IMR-90 (cell line): ENCODE data around the gene SSU72. TPM values are rescaled to one million over a fixed set of nuclear protein-coding genes. Genes with fewer than 3 reads are reported as not detected.

ENCODE experiments used
- ATAC-seq: fragments of 200-7000 bp; cut with Tn5 transposase; 2 replicates; pipeline ENCODE4 v1.9.1; 2020; ENCODE audit warnings: low read depth, mild to moderate bottlenecking, moderate library complexity
- BruUV-seq: library from RNA; stranded (reverse); fragments of 400-500 nt; replicated peaks from 2 replicates; lab custom pipeline; 2021; lab: Mats Ljungman, UMichigan
- CTCF ChIA-PET: fragments of 300-600 bp; formaldehyde crosslinking; extraction: SDS; loops from one replicate; lab custom pipeline; 2021; ENCODE audit warnings: antibody characterized with exemption; lab: Yijun Ruan, JAX
- POLR2A ChIA-PET: fragments of 300-600 bp; sonication (Branson Sonifier 250); formaldehyde crosslinking; loops from one replicate; lab custom pipeline; 2022; ENCODE audit warnings: antibody characterized with exemption; ENCODE audit not compliant: unreplicated experiment; lab: Charles Lee
- DNase-seq: peaks from one replicate; pipeline ENCODE4 v3.0.0; 2013
- H2AFZ ChIP-seq: replicated peaks from 2 replicates; pipeline ENCODE3; 2013; ENCODE audit warnings: low read length, mild to moderate bottlenecking; ENCODE audit not compliant: poor library complexity
- H2AK5ac ChIP-seq: 2 replicates; pipeline ENCODE4 v1.6.1; 2013; ENCODE audit warnings: low read depth, low read length, inconsistent platforms
- H2AK9ac ChIP-seq: replicated peaks from 2 replicates; pipeline ENCODE3; 2013; ENCODE audit warnings: mild to moderate bottlenecking, low read depth, low read length, moderate library complexity; ENCODE audit not compliant: poor library complexity
- H2BK120ac ChIP-seq: 2 replicates; pipeline ENCODE4 v1.6.1; 2013; ENCODE audit warnings: low read depth, low read length, inconsistent platforms
- H2BK15ac ChIP-seq: 3 replicates; pipeline ENCODE4 v1.6.1; 2013; ENCODE audit warnings: low read depth, low read length, inconsistent platforms
- H2BK20ac ChIP-seq: 2 replicates; pipeline ENCODE4 v1.6.1; 2013; ENCODE audit warnings: low read depth, mild to moderate bottlenecking, inconsistent platforms, low read length, moderate library complexity
- H2BK5ac ChIP-seq: 2 replicates; pipeline ENCODE4 v1.6.1; 2013; ENCODE audit warnings: mild to moderate bottlenecking, low read depth, low read length, inconsistent platforms; ENCODE audit not compliant: poor library complexity, severe bottlenecking
- H3K14ac ChIP-seq: replicated peaks from 2 replicates; pipeline ENCODE4 v1.6.1; 2013; ENCODE audit warnings: low read depth, low read length, inconsistent platforms
- H3K18ac ChIP-seq: 2 replicates; pipeline ENCODE4 v1.6.1; 2013; ENCODE audit warnings: low read depth, low read length, control low read depth
- H3K23ac ChIP-seq: 2 replicates; pipeline ENCODE4 v1.6.1; 2013; ENCODE audit warnings: low read depth, low read length, inconsistent platforms
- H3K27ac ChIP-seq: 2 replicates; pipeline ENCODE4 v1.5.1; 2013; ENCODE audit warnings: mild to moderate bottlenecking, control low read depth, low read length; ENCODE audit not compliant: insufficient read depth
- H3K27me3 ChIP-seq: 2 replicates; pipeline ENCODE4 v1.6.1; 2013; ENCODE audit warnings: low read length; ENCODE audit not compliant: control insufficient read depth, insufficient read depth
- H3K36me3 ChIP-seq: 2 replicates; pipeline ENCODE4 v1.6.1; 2013; ENCODE audit warnings: low read length, mixed read lengths; ENCODE audit not compliant: control insufficient read depth, insufficient read depth
- H3K4ac ChIP-seq: 2 replicates; pipeline ENCODE4 v1.6.1; 2013; ENCODE audit warnings: low read depth, low read length, inconsistent platforms
- H3K4me1 ChIP-seq: 2 replicates; pipeline ENCODE4 v1.6.1; 2013; ENCODE audit warnings: low read length, mixed read lengths; ENCODE audit not compliant: control insufficient read depth, insufficient read depth
- H3K4me2 ChIP-seq: 2 replicates; pipeline ENCODE4 v1.6.1; 2013; ENCODE audit warnings: low read depth, mild to moderate bottlenecking, control low read depth, low read length, moderate library complexity
- H3K4me3 ChIP-seq: 2 replicates; pipeline ENCODE4 v1.5.1; 2013; ENCODE audit warnings: low read depth, mild to moderate bottlenecking, control low read depth, low read length, moderate library complexity; ENCODE audit not compliant: insufficient read depth
- H3K56ac ChIP-seq: 2 replicates; pipeline ENCODE4 v1.6.1; 2013; ENCODE audit warnings: low read length, inconsistent platforms; ENCODE audit not compliant: insufficient read depth; ENCODE audit errors: extremely low read depth
- H3K79me1 ChIP-seq, 2 experiments: 2 replicates each; pipeline ENCODE4 v1.6.1; 2013; ENCODE audit warnings: low read length in 2 of 2, inconsistent platforms in 1 of 2, low read depth in 1 of 2
- H3K9ac ChIP-seq: 2 replicates; pipeline ENCODE4 v1.6.1; 2013; ENCODE audit warnings: low read depth, low read length, control low read depth
- H3K9me1 ChIP-seq: 2 replicates; pipeline ENCODE4 v1.6.1; 2013; ENCODE audit warnings: low read length, inconsistent platforms; ENCODE audit not compliant: insufficient read depth
- H3K9me3 ChIP-seq: 2 replicates; pipeline ENCODE4 v1.6.1; 2013; ENCODE audit warnings: low read length; ENCODE audit not compliant: control insufficient read depth, insufficient read depth
- H4K20me1 ChIP-seq: 2 replicates; pipeline ENCODE4 v1.6.1; 2013; ENCODE audit warnings: low read length, inconsistent platforms; ENCODE audit not compliant: insufficient read depth
- H4K5ac ChIP-seq: 2 replicates; pipeline ENCODE4 v1.6.1; 2013; ENCODE audit warnings: mild to moderate bottlenecking, low read depth, low read length, control low read depth
- H4K8ac ChIP-seq, 2 experiments: 2 replicates each; pipeline ENCODE4 v1.6.1; 2013; ENCODE audit warnings: low read depth in 2 of 2, low read length in 2 of 2, control low read depth in 1 of 2, inconsistent platforms in 1 of 2
- H4K91ac ChIP-seq: 2 replicates; pipeline ENCODE4 v1.6.1; 2013; ENCODE audit warnings: low read depth, low read length, inconsistent platforms; ENCODE audit not compliant: insufficient read depth
- BHLHE40 ChIP-seq: fragments of 150-350 bp; IDR thresholded peaks from 2 replicates; pipeline ENCODE4 v1.6.1; 2016; ENCODE audit warnings: mild to moderate bottlenecking, low read depth, low read length
- CEBPB ChIP-seq: IDR thresholded peaks from 2 replicates; pipeline ENCODE4 v1.6.1; 2012; ENCODE audit warnings: low read depth, low read length, improper control_type of control experiment
- FOS ChIP-seq: fragments of 150-350 bp; IDR thresholded peaks from 2 replicates; pipeline ENCODE4 v1.6.1; 2016; ENCODE audit warnings: low read depth, low read length
- MAFK ChIP-seq: IDR thresholded peaks from 2 replicates; pipeline ENCODE4 v1.6.1; 2012; ENCODE audit warnings: low read depth, low read length, improper control_type of control experiment
- MAZ ChIP-seq: IDR thresholded peaks from 2 replicates; pipeline ENCODE4 v1.6.1; 2012; ENCODE audit warnings: low read depth, mild to moderate bottlenecking, low read length, improper control_type of control experiment, moderate library complexity, borderline replicate concordance
- MXI1 ChIP-seq: IDR thresholded peaks from 2 replicates; pipeline ENCODE4 v1.6.1; 2012; ENCODE audit warnings: low read depth, mild to moderate bottlenecking, low read length, moderate library complexity, borderline replicate concordance
- WGBS, 2 experiments: methylation state at CpG; one replicate each; pipeline versions ENCODE4 v1.1.5 to v1.1.7; 2013; ENCODE audit warnings: missing lambda C conversion rate in 2 of 2; ENCODE audit not compliant: insufficient read length in 1 of 2; ENCODE audit errors: extremely low coverage in 2 of 2; 5-methylcytosine and 5-hydroxymethylcytosine counted together
- dilution Hi-C: fragments of 300-500 bp; cut with HindIII; formaldehyde crosslinking; loops from one replicate; pipeline ENCODE4 v1.14.3; 2018; ENCODE audit warnings: low sequenced_read_pairs; ENCODE audit not compliant: unreplicated experiment
- in situ Hi-C: fragments of 300-500 bp; cut with MboI; formaldehyde crosslinking; loops from 3 replicates; pipeline ENCODE4 v1.14.3; 2019; ENCODE audit warnings: low sequenced_read_pairs, inconsistent platforms, mixed read lengths
- intact Hi-C: fragments of 100-400 bp; cut with micrococcal nuclease; formaldehyde crosslinking; loops from 2 replicates; pipeline ENCODE4 v1.10.0; 2022
- polyA plus RNA-seq, 3 experiments: library from polyadenylated mRNA; depleted of rRNA; stranded (reverse); fragments of >200 nt; gene quantifications; 2 replicates each; pipeline ENCODE4 v1.2.3, GENCODE V29; 2012; ENCODE audit warnings: low replicate concordance in 1 of 3
- total RNA-seq: library from RNA; depleted of rRNA; stranded (reverse); fragments of >200 nt; gene quantifications from 2 replicates; pipeline ENCODE4 v1.2.3, GENCODE V29; 2012

SSU72 gene
- total and polyA plus RNA-seq, 2 of the 4 experiments (the other 2 are of a cell fraction), result 33.7 to 88.4 TPM

- BruUV-seq, result no TSS peak
- POLR2A ChIA-PET, result no interaction called here
Measured at GRCh38 chr1:1561801-1562470, 12.7 kb downstream of the SSU72 start.

More at GRCh38 chr1:1561801-1562470, 12.7 kb downstream of the SSU72 start:
- in situ Hi-C loops, result no loop called here
- Histone ChIP-seq H3K27ac (no peak overlapping the region), H4K20me1 (peaks cover 56% of the 10 kb centered on the region), H3K27me3 (no peaks in the 10 kb centered on the region), H3K4me3 (no peak overlapping the region), H2AK9ac (no peak overlapping the region), H2AK5ac (no peak overlapping the region), H2AFZ (no peak overlapping the region), H2BK5ac (no peak overlapping the region), H3K79me1 (peaks cover 18 to 68% of the 10 kb centered on the region in 2 experiments), H4K5ac (no peak overlapping the region), H3K4me1 (no peaks in the 10 kb centered on the region), H3K56ac (no peak overlapping the region), H3K9me1 (peaks cover 13% of the 10 kb centered on the region; the same call in 1 of the 2 replicates), H4K8ac (no peak overlapping the region), H2BK120ac (no peak overlapping the region), H3K4ac (no peak overlapping the region), H2BK20ac (no peak overlapping the region), H4K91ac (no peak overlapping the region), H3K9me3 (no peaks in the 10 kb centered on the region), H3K14ac (no peak overlapping the region), H2BK15ac (no peak overlapping the region), H3K9ac (no peak overlapping the region), H3K36me3 (peaks cover 51% of the 10 kb centered on the region), H3K18ac (no peak overlapping the region), H3K4me2 (no peak overlapping the region), H3K23ac (no peak overlapping the region)
- dilution Hi-C loops, result no loop called here
- no CpG with 5 or more reads among the region's 15 CpGs for WGBS, 2 experiments
- intact Hi-C loops, result no loop called here
- CTCF ChIA-PET, result no interaction called here
- TF ChIP-seq MXI1 (no peak), CEBPB (no peak), FOS (no peak), BHLHE40 (no peak), MAZ (no peak), MAFK (no peak)
- ATAC-seq (no peak), DNase-seq (no peak)
